Measurements from ENCODE around the gene SALL4.
"Not testable (repeated sequence)": the region's sequence is repeated elsewhere in the genome, so short reads cannot be mapped to it uniquely, and the experiment has no call there.

Gene SALL4

DNA sequence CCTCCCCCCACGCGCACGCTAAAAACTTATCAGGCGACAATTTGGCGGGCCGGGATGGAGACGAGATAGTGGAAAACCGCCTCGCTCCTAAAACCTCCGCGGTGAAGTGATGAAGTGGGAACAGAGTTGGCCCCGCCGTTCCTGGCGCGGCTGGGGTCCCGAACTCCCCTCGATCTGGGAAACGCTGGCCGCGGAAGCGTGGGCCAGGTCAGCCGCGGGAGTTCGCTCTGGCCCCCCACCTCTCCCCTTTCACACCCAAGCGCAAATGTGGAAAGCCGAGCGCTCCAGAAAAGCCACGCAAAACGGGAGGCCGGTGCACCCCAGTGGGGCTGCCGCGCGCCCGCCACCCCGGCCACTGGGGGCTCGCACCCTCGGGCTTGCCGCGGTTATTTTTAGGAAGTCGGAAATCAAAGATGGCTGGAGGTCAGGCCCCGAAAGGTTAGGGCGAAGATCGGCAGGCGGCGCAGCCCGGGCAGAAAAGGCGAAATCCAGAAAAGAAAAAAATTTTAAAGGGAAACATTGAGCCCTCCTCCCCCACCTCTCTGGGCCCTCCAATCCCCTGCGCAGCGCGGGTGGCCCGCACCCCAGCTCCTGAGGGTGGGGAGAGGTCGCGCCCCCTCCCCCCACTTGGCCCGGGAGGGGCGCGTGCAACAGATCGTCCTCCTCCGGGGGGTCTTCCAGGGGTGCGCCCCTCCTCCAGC is 1.0 kb downstream of the SALL4 start:
- DNase-seq (ENCODE audit: low spot score): no peak

DNA sequence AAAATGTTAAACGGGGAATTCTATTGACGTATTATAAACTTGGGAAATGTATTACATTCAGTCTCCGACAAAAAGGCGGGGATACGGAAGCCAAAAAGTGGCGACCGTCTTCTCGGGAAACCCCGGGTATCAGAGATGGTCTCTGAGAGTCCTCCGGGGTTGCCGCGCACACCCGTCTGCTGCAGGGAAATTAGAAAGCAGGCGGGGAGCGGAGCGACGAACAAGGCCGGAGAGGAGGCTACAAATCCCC is 1.5 kb downstream of the SALL4 start:
- DNase-seq (ENCODE audit: low spot score): no peak

DNA sequence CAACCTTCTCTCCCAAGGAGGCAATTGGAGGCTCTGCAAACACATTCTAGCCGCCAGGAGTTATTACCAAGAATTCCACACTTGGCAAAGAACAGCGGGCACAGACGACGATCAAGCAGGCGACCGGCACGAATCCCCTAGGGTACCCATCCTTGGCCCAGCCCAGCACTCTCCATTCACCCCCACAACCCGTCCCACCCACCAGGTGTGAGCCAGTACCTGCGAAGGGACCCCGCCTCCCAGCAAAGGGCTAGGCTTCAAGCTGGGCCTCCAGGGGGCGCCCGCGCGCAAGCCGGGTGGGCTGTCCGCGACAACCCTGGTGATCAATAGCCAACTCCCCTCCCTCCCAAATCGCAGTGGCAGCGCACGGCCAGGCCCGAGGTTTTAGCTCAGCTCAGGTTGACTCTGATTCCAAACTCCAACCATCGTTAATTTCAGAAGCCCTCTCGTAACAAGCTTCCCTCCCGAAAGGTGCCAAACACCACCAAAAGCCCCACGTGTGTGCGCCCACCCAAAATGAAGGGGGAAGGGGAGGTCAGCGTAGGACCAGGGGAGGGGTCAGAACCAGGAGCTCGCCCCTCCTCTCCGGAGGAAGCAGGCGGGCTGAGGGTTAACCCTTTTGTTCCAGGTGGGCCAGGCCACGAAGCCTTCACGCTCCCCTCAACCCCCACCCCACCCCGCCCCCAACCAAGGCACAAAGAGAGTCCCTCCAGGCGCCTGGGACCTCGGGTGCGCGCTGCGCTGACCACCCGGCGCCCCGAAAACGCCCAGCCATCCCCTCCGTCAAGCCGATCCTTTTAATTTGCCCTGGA is 2.1 kb downstream of the SALL4 start:
- DNase-seq (ENCODE audit: low spot score): peak; percentile 52

DNA sequence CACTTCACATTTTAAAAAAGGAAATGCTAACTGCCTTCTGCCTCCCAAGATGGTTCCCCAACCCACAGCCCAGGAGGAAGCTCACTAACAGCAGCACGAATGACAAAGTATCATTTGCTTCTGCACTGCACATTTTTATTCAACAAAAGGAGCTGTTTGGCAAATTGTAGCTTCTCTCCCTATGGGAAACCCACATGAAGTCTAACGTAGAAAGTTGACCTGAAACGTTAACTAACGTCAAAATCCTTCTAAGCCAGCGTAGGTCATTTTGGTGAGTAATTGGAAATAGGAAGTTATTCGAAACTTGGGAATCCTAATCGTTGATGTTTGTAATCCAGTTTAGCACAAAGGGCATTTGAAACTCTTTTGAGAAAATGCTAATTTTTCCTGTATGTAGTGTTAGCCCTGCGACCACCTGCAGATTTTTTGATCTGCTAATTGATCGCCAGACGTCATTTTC is 2.9 kb downstream of the SALL4 start:
- DNase-seq (ENCODE audit: low spot score): no peak

DNA sequence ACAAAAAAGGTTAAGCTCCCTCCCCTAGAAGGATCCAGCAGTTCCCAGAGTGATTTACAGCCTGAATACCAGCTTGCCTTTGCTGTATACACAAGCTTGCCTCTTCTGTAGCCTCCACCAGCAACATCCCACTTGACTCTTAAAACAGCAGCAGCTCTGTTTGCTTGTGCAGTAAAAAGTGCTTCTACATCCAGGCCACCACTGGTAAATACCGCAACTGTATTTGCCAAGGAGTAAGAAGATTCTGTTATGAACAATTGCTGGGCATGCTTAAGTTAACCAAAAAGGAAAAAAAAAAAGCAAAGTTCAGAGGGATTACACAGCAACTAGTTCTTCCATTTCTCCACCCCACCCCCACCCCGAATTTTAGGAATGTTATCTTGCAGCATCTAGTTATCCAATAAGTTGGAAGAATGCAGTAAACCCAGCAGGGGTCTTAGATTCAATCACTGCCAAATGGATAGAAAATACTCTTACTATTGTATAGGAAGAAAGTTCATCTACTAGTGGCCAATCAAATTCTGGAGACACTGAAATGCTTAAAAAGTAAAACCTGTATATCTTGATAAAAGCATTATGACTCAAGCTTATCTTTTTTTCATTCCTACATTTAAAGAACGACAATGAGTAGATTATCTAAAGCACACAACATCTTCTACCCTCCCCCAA is 4.8 kb downstream of the SALL4 start:
- no peak for DNase-seq (ENCODE audit: low spot score)

DNA sequence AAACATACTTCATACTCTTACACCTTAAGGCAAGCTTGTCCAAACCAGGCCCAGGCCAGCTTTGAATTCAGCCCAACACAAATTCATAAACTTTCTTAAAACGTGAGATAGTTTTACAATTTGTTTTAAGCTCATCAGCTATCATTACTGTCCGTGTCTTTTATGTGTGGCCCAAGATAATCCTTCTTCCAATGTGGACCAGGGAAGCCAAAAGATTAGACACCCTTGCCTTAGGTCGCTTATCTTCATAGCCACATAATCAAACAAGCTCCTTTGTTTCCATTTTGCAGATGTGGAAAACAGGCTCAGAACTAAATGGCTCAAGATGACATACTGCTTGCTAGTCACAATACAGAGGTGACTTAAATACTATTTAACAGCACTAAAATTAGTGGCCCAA is 6.0 kb downstream of the SALL4 start:
- DNase-seq (ENCODE audit: low spot score): no peak

DNA sequence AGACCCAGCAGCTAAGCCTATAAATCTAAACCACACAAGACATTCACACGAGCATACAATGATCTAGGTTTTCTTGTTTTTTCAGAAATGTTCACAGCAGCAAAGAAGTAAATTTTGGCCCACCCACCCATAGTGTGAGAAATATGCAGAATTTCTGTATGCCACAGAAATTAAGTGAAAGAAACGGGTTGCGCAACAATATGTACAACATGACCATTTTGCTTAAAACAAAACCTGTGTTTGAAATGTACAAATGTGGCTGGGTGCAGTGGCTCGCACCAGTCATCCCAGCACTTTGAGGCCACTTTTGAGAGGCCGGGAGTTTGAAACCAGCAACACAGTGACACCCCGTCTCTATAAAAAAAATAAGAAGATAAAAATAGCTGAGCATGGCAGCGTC is 9.4 kb downstream of the SALL4 start:
- DNase-seq (ENCODE audit: low spot score): no peak

DNA sequence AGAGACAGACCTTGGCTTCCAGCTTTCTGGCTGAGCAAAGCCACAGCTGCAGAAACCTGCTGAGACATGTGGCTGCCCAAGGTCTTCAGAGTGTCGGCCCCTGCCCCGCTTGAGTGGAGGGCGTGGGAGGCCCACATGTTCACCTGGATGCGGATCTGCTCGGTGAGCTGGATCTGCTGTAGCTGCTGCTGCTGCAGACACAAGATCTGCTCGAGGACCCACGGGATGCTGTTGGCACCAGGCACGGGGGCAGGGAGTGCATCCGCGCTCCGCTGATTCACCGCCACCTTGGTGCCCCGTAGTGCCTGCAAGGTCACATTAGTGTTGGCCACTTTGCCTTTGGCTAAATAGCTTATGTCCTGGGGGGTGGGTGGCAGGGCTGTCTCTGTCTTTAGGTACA is 10.7 kb downstream of the SALL4 start:
- no peak for DNase-seq (ENCODE audit: low spot score)

DNA sequence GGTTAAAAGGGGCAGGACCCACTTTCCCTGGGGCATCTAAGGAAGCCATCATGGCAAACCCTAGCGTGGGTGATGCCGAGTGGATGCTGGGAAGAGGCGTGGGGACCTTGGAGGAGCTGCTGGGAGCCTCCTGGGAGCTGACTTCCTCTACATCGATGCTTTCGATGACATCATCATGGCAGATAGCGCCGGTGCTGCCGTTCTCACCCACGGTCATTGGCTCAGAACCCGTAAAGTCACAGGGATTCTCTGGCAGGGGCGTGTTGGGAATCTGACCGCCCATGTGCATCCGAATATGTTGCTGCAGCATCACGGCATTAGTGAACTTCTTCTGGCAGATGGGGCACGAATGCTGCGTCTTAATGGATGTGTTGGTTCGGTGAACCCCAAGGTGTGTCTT is 12.1 kb downstream of the SALL4 start:
- DNase-seq (ENCODE audit: low spot score): no peak

DNA sequence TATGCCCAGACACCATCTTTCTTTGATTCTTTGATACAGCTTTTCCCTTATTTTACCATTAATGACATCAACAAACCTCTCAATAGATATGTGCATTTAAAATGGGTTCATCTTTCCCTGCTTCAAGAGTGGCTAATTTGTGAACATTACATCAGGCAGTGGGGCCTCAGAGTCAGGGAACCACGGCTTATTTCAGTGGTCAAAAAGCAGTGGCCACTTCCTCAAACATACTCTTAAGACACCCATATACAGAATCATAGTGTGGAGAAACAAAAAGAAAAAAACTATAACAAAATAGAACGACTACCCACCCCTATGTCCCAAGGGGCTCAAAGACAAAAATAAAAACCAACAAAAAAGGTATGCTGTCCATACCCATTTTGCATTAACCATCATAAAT is 12.9 kb downstream of the SALL4 start:
- no peak for DNase-seq (ENCODE audit: low spot score)

DNA sequence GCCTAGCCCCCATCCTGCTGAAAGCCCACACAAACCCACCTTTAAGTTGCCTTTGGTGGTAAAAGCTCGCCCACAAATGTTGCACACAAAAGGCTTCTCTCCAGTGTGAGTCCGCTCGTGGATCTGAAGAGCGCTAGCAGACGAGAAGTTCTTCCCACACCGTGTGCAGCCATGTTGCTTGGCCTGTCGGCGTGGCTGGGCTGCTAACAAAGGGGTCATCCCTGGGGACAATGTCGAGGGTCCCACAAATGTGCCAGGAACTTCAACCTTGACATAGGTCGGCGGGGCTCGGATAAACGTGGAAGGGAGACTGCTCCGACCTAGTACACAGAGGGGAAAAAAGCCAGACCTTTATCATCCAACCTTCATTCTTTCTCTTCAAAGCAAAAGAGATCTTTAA is 13.5 kb downstream of the SALL4 start:
- DNase-seq (ENCODE audit: low spot score): no peak

DNA sequence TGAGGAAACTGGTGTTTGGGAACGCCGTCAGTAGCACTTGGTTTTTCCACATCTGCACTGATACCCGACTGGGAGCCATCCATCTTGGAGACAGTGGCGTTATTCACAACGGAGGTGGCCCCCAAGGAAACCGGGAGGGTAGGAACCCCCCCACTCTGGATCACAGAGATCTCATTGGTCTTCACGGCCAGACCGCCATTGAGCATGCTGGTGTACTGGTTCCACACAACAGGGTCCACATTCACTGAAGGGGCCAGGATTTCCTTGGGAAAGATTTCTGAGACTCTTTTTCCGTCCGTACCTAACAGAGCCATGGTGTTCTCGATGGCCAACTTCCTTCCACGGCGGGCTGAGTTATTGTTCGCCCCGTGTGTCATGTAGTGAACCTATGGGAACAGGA is 18.0 kb downstream of the SALL4 start:
- DNase-seq (ENCODE audit: low spot score): no peak

DNA sequence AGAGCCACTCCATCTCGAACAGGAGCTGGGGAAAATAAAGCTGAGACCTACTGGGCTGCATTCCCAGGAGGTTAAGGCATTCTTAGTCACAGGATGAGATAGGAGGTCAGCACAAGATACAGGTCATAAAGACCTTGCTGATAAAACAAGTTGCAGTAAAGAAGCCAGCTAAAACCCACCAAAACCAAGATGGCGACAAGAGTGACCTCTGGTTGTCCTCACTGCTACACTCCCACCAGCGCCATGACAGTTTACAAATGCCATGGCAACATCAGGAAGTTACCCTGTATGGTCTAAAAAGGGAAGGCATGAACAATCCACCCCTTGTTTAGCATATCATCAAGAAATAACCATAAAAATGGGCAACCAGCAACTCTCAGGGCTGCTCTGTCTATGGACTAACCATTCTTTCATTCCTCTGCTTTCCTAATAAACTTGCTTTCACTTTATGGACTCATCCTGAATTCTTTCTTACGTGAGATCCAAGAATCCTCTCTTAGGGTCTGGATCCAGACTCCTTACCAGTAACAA is 24.0 kb downstream of the SALL4 start:
- not testable (repeated sequence) for DNase-seq (ENCODE audit: low spot score)

DNA sequence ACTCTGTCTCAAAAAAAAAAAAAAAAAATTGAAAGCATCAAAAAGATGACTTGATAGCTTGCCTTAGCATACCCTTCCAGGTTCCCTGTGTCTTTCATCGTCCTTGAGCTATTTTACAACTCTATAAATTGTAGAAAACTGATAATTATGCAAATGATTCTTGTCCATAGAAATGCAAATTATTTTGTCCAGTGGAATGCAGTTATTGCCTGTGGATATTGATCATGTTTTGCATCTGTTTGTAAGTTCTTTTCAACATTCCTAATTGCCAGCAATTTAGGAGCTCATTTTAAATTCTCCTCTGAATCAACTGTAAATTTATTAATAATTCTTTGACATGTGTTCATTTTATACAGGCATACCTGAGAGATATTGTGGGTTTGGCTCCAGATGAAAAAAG is 27.1 kb downstream of the SALL4 start:
- DNase-seq (ENCODE audit: low spot score): no peak

DNA sequence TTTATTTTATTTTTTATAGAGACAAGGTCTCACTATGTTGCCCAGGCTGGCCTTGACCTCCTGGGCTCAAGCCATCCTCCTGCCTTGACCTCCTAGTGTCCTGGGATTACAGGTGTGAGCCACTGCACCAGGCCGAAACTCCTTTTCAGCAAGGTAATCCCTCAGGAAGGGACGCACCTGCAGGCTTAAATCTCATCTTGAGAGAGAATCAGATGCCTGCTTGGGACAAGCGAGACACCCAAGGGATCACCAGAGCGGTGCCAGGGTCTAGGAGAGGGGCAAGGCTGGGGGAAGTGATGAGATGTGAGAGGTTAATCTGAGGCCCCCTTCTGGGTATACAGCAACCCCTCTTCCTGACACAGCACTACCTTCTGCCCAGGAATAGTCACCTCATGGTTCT is 30.1 kb downstream of the SALL4 start:
- no peak for DNase-seq (ENCODE audit: low spot score)

DNA sequence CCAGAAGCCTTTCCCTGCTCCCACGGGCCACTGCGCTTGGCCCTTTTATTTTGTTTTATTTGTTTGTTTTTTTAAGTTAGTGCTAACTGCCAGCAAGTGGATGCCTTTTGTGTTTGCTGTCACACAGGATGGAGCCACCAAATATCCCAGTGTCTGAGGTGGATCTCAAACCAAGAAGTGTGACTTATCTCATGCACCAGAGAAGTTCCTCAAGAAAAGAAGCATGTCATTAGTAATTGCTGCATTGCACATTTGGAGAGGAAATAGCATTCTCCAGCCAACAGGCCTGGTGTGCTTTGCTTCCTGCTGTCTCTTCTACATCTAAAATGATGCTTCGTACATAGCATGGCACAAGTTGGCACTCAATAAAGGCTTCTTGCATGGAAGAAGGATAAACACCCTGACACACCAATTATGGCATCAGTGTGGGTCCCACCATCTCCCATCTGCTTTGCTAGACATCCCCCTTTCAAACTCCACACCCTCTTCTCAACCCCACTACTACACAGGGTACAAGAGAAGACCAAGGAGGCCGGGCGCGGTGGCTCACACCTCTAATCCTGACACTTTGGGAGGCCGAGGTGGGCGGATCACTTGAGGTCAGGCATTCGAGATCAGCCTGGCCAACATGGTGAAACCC is 32.2 kb downstream of the SALL4 start:
- no peak for DNase-seq (ENCODE audit: low spot score)

DNA sequence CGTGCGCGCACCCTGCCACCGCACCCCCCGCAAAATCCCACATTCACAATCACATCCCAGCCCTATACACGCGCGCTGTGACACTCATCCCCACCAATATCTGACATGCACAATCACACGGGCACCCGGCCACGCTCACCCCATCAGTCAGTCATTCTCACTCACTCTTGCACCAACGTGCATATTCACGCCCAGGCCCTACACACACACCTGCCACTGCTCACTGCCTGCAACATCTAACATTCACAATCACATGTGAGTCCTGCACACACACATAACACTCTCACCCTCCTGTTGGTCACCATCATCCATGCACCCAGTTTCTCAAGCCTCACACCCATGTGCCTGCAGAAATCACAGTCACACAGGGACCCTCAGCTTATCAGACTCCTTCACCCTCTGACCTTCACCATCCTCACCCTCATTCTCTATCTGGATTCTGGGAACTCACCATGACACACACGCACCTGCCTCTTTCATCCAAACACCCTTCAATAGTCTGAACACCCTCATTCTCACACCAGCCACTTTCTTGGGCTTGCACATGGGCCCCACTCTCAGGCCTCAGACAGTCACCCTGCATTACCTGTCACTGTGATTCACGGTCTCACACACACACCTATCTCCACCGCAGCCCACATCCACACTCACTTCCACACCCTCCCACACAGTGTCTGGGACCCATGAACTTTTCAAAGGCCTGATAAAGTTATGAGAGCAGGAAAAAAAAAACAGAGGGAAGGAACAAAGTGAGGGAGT is 33.4 kb downstream of the SALL4 start:
- DNase-seq (ENCODE audit: low spot score): no peak

DNA sequence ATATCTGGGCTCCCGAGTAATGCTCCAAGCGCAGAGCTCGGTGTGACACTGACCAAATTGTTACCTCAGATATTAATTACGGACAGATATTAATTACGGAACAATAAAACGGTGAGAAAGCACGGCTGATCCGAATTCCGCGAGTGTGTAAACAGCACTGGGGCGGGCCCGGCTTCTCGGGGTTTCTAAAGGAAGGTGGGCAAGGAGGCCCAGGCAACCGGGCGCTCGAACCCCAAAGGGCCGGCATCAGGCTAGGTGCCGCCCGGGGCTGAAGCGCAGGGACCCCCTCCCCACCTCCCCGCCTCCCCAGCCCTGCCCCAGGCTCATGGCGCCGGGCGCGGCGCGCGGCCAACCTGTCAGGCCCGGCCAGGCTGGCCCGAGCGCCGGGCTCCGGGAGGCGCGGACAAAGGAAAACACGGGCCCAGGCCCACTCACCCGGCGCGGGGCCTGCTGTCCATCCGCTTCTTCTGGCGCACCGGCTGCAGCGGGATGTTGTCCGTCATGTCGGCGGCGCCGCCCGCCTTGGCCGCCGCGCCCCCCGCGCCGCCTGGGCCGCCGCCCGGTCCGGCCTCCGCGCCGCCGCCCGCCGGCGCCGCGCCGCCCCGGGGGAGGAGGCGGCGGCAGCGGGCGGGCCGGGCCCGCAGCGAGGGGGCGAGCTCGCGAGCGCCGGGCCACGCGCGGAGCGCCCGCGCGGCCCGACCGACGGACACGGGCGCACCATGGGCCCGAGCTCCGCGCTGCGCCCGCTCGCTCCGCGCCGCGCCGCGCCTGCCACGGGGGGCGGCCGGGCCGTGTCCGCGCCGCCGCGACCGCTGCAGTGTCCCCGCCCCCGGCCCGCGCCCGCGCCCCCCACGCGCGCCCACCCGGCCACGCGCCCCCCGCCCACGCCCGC is 34.2 kb downstream of the SALL4 start, which contains the start of gene ATP9A:
ATP9A (minus strand) TSS at position 524 of the 892 bp plus-strand sequence; CDS start at position 503, 21 bp downstream.
- DNase-seq (ENCODE audit: low spot score): no peak

DNA sequence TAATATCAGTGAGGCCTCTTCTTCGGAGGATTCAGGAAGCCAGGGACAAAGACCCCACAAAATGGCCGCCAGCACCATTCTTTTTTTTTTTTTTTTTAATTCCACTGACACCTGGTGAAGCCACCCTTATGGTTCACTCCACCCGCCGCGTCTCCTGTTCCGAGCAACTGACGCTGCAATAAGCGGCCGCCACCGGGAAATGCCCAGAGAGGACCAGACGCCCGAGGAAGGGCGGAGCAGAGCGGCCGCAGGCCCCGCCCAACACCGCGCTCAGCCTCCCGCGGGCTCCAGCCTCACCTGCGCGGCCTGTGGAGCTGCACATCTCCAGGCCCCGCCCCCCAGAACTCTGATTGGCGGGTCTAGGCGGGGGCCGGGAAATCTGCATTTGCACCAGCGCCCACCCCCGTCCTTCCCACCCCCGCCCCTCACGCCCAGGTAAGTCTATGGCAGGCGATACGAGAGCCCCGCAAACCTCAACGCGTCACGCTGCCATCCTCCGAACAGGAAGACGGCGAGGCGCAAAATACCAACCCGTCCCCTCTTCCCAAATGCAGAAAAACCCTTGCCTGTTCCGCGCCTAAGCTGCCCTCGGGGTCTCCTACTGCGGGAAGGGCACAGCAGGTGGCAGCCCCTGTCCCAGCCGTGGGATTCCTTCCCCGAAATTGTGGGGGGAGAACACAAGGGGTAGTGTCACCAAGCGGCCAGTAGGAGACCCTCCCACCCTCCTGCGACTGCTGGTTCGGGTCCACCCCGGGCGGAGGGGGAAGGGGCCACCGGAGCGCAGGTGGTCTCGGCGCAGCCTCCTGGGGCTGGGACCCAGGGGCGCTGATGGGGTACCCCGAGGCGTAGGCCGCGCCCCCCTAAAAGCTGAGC is 35.1 kb downstream of the SALL4 start:
- peak; percentile 42 for DNase-seq (ENCODE audit: low spot score)

DNA sequence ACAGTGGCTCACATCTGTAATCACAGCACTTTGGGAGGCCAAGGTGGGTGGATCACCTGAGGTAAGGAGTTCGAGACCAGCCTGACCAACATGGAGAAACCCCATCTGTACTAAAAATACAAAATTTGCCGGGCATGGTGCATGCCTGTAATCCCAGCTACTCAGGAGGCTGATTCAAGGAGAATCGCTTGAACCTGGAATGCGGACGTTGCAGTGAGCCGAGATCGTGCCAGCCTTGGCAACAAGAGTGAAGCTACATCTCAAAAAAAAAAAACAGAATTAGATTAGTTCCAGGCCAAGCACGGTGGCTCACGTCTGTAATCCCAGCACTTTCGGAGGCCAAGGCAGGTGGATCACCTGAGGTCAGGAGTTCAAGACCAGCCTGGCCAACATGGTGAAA is 36.9 kb downstream of the SALL4 start:
- DNase-seq (ENCODE audit: low spot score): not testable (repeated sequence)
